Ovary (tissue), 3 donors: ENCODE measurements around the gene KMT2D.

ENCODE experiments used
- EP300 ChIP-seq: sonication (generic); formaldehyde crosslinking; IDR thresholded peaks from one replicate; pipeline ENCODE4 v1.6.1; 2017; ENCODE audit warnings: antibody characterized with exemption
- TF ChIP-seq, protein P1 (sequence below), 3 donors: fragments of 450-650 bp in 2 of 3; fragments of 200-600 bp in 1 of 3; IDR thresholded peaks; one replicate each; pipeline versions ENCODE4 v1.5.1 to v1.8.0; 2016 to 2022; ENCODE audit warnings: antibody characterized with exemption in 3 of 3, mild to moderate bottlenecking in 1 of 3
- donor health status: DM: no; HTN: no; CAD: no.

DNA sequence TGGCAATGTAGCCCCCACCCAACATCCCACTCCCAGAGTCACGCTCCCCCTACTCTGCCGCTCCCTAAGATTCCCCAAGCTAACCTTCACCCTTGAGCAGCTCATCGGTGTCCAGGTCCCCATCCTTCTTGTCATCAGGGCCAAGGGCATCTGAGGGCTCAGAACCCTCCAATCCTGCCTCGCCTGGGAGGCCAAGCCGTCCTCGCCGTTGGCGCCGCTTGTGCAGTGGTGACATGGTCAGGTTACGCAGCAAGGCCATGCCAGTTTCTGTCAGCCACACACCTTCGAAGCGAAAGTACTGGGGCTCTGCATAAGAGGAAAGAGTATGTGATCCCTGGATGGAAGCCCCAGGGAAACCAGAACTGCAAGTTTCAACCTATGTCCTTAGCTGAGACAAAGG lies 15.9 kb downstream of the KMT2D start:
- TF ChIP-seq, protein P1, sequence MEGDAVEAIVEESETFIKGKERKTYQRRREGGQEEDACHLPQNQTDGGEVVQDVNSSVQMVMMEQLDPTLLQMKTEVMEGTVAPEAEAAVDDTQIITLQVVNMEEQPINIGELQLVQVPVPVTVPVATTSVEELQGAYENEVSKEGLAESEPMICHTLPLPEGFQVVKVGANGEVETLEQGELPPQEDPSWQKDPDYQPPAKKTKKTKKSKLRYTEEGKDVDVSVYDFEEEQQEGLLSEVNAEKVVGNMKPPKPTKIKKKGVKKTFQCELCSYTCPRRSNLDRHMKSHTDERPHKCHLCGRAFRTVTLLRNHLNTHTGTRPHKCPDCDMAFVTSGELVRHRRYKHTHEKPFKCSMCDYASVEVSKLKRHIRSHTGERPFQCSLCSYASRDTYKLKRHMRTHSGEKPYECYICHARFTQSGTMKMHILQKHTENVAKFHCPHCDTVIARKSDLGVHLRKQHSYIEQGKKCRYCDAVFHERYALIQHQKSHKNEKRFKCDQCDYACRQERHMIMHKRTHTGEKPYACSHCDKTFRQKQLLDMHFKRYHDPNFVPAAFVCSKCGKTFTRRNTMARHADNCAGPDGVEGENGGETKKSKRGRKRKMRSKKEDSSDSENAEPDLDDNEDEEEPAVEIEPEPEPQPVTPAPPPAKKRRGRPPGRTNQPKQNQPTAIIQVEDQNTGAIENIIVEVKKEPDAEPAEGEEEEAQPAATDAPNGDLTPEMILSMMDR (IDR thresholded peaks at IDR 0.05), result no peak
- TF ChIP-seq EP300, result no peak
